ENCODE measurements around the gene JARID2. TPM values are rescaled to one million over a fixed set of nuclear protein-coding genes. Genes with fewer than 3 reads are reported as not detected.

Gene JARID2
- total RNA-seq, 4 donors from 2014 or later: 6.6 to 8.1 (median 7.5) TPM

GRCh38 chr6:15500078-15500740 is 254.3 kb downstream of the JARID2 start:
- H3K4me3 ChIP-seq (replicated peaks in 1 of 3): no peak overlapping the region
- intact Hi-C loops (cut with DNase I): no loop called here
- H3K9me3 ChIP-seq: no peaks in the 10 kb centered on the region
- no peak overlapping the region for H3K27ac ChIP-seq
- 92 to 96% methylated on average over 16 of the region's 16 CpGs for WGBS, 2 donors
- H3K27me3 ChIP-seq: no peaks in the 10 kb centered on the region
- TF ChIP-seq CTCF (IDR thresholded peaks at IDR 0.05) (no peak), POLR2A (IDR thresholded peaks at IDR 0.05) (no peak)
- no peaks in the 10 kb centered on the region for H3K36me3 ChIP-seq
- peaks cover 28 to 33% of the 10 kb centered on the region in 2 donors for H3K4me1 ChIP-seq
- no peak for DNase-seq

- H3K27ac ChIP-seq: peak overlapping the region; percentile 50 to 59 (median 57)
- 82 to 89% methylated on average over 38 of the region's 38 CpGs for WGBS, 2 donors
- no peak for TF ChIP-seq CTCF (IDR thresholded peaks at IDR 0.05)
- TF ChIP-seq POLR2A (IDR thresholded peaks at IDR 0.05): no peak
- no peak overlapping the region for H3K4me3 ChIP-seq (replicated peaks in 1 of 3)
- intact Hi-C loops (cut with DNase I): no loop called here
- peaks cover 33 to 42% of the 10 kb centered on the region in 2 donors for H3K4me1 ChIP-seq
- DNase-seq: no peak
- H3K36me3 ChIP-seq: no peaks in the 10 kb centered on the region
- no peaks in the 10 kb centered on the region for H3K9me3 ChIP-seq
- no peaks in the 10 kb centered on the region for H3K27me3 ChIP-seq
Observed at GRCh38 chr6:15500901-15501825, 255.3 kb downstream of the JARID2 start.

GRCh38 chr6:15501826-15502445 is 256.1 kb downstream of the JARID2 start:
- no peaks in the 10 kb centered on the region for H3K27me3 ChIP-seq
- H3K36me3 ChIP-seq: no peaks in the 10 kb centered on the region
- H3K4me1 ChIP-seq: peaks cover 33 to 42% of the 10 kb centered on the region in 2 donors
- H3K27ac ChIP-seq: peak overlapping the region; percentile 50 to 59 (median 57)
- peak; percentile 90 to 92 for DNase-seq
- no peak for TF ChIP-seq POLR2A (IDR thresholded peaks at IDR 0.05)
- TF ChIP-seq CTCF (IDR thresholded peaks at IDR 0.05): peak in 1 of 6 experiments; percentile 25
- no peaks in the 10 kb centered on the region for H3K9me3 ChIP-seq
- 36 to 40% methylated on average over 14 to 18 of the region's 19 CpGs for WGBS, 2 donors
- no peak overlapping the region for H3K4me3 ChIP-seq (replicated peaks in 1 of 3)
- intact Hi-C loops (cut with DNase I): no loop called here

GRCh38 chr6:15502446-15503345 is 256.8 kb downstream of the JARID2 start:
- H3K4me3 ChIP-seq (replicated peaks in 1 of 3): no peak overlapping the region

More at GRCh38 chr6:15502446-15503345, 256.8 kb downstream of the JARID2 start:
- Histone ChIP-seq H3K4me1 (peaks cover 33 to 42% of the 10 kb centered on the region in 2 donors), H3K27ac (peak overlapping the region; percentile 50 to 59 (median 57)), H3K27me3 (no peaks in the 10 kb centered on the region), H3K36me3 (no peaks in the 10 kb centered on the region), H3K9me3 (no peaks in the 10 kb centered on the region)
- 82 to 91% methylated on average over 17 to 20 of the region's 20 CpGs for WGBS, 2 donors
- TF ChIP-seq CTCF (IDR thresholded peaks at IDR 0.05) (no peak), POLR2A (IDR thresholded peaks at IDR 0.05) (no peak)
- DNase-seq: no peak
- intact Hi-C loops (cut with DNase I): no loop called here

Measured in thyroid gland (tissue), 4 donors.